Activated CD4-positive, alpha-beta T cell treated with anti-CD3 and anti-CD28 coated beads, Interleukin-2, amount 50 U/mL, for 24 hours (primary cell): ENCODE results near the gene ULK4.
"Not testable (repeated sequence)": the region's sequence is repeated elsewhere in the genome, so short reads cannot be mapped to it uniquely, and the experiment has no call there.

Source experiments
- DNase-seq, 2 donors: peaks; one replicate each; pipeline ENCODE4 v3.0.0-alpha.2; 2020; ENCODE audit warnings: low read depth in 1 of 2, low spot score in 1 of 2

The ULK4 gene

DNA sequence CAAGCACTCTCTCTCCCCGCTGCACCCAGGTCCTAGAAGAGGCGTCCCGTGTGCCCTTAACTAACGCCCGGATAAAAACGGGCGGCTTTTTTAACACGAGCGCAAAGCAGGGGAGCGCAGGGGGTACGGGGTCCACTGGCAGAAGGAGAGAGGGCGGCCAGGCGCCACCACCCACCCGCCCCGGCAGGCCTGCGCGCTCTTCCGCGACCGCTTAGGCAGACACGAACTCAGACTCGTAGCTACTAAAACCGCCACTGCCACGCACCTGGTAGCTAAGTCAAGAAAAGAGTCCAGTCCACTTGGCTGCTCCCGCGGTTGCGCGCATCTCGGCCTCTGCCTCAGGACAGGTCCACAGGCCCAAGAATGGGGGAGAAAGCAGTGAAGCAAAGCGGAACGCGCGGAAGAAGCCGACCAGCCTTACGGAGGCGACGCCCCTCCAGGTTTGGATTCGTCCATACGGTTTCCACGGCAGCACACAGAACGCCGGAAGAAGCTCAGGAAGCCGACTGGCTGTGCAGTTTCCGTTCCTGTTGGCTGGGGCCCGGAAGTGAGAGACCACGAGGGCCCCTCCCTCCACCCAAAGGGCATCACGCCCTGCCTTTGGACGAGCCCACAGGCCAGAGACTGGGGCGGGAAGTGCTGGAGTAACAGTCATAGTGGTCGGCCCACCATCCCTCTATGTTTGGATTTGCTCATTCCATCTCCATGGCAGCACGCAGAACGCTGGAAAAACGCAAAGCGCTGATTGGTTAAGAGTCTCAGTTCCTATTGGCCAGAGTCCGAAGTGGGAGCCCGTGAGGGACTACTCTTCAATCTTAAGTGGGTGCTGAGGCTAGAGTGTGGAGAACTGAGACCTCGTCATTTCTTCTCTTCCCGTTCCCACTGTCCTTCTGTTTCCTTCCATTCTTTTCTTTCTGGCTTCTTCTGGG, at the start of gene ULK4:
ULK4 (minus strand) TSS at position 353 of the 929 bp plus-strand sequence. CDS start 7,344 bp downstream, outside the sequence.
- peak; percentile 83 to 94 for DNase-seq

DNA sequence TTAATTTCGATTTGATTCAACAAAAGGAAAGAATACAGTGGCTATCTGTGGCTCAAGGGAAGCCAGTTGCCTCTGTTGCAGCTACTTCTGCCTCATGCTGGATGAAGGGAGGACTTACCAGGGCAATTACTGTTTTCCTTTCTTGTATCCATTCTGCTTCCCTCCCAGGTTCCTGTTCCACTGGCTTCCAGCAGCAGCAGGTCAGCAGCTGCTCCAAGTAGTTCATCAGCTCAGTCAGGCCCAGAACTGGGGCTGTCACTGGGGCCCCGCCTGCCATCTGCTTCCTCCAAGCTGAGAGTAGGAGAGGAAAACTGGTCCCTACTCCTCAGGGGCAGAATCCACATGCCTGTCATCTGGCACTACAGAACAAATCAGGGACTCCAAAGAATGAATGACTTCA, 48.6 kb upstream of the ULK4 start:
- DNase-seq, result no peak

GRCh38 chr3:42009456-42009855, 47.6 kb upstream of the ULK4 start:
- DNase-seq, result no peak

- DNase-seq, result no peak
Measured at GRCh38 chr3:42007785-42008184, 45.9 kb upstream of the ULK4 start.

DNA sequence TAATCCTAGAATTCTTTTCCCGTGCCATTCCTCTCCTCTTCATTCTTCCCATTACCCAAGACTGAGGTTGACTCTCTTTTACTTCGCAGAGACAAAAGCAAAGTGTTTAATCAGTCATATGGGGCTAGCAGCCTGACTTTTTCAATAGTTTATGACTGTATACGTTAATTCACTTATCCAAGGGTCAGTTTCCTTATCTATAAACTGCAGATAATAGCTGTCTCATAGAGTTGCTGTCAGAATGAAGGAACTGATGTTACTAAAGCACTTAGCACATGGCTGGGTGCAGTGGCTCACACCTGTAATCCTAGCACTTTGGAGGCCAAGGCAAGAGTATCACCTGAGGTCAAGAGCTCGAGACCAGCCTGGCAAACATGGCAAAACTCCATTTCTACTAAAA, 43.5 kb upstream of the ULK4 start:
- no peak for DNase-seq

- DNase-seq, result no peak
Measured at GRCh38 chr3:42002790-42003189, 40.9 kb upstream of the ULK4 start.

DNA sequence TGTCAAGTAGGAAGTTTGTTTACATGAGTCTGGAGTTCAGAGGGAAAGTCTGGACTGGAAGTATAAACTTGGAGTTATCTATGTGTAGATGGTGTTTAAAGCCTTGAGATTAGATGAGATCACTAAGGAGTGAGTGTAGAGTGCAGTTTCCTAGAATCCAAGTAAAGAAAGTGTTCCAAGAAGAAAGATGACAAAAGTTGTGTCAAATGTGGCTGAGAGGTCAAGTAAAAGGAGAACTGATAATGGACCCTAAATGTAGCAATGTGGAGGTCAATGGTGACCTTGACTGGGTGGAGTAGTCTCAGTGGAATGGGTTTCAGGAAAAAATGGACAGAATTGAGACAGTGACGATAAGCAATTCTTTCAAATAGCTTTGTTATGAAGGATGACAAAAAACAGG, 39.9 kb upstream of the ULK4 start:
- DNase-seq, result no peak

DNA sequence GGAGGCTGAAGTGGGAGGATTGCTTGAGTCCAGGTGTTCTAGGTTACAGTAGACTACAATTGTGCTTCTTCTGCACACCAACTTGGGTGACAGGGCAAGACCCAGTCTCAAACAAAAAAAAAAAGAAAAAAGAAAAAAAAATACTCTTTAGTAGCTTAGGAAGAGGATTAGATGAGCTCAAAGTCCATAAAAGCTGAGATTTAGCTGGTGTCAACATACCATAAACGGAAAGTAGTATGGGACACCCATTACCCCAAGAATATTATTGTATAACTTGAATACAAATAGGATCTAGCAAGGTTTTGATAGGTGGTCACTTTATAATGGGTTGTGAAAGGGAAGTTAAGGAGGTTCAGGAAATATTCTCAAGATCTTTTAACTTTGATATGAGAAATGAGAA, 38.0 kb upstream of the ULK4 start:
- DNase-seq, result no peak

- no peak for DNase-seq
Measured at GRCh38 chr3:41997702-41998550, 36.0 kb upstream of the ULK4 start.

DNA sequence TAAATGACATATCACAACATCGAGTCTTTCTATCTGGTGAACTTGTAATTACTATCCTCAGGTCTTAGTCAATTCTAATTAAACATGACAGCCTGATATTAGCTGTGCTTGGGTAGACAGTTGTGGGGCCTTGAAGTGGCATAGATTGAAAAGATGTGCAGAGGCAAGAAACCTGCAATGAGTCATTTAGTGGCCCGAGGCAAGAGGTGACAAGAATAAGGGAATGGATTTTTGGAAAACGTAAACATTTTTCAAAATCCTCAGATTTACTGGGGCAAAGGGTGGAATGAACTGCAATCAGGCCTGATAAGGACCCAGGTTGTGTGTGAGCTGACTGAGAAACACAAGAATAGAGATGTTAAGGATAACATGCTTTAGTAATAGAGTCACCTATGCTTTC, 29.5 kb upstream of the ULK4 start:
- no peak for DNase-seq

DNA sequence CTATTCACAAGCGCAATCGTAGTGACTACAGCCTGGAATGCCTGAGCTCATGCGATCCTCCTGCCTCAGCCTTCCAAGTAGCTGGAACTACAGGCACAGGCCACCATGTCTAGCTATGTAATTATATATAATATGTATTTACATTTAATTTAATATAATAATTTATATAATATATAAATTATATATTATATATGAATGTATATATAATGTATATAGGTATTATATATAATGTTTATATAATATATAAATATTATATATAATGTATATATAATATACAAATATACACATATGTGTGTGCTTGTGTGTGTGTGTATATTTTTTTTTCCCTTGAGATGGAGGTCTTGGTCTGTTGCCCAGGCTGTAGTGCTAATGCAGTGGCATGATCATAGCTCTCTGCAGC, 27.6 kb upstream of the ULK4 start:
- DNase-seq, result no peak

- DNase-seq, result no peak
Measured at GRCh38 chr3:41987627-41988026, 25.7 kb upstream of the ULK4 start.

DNA sequence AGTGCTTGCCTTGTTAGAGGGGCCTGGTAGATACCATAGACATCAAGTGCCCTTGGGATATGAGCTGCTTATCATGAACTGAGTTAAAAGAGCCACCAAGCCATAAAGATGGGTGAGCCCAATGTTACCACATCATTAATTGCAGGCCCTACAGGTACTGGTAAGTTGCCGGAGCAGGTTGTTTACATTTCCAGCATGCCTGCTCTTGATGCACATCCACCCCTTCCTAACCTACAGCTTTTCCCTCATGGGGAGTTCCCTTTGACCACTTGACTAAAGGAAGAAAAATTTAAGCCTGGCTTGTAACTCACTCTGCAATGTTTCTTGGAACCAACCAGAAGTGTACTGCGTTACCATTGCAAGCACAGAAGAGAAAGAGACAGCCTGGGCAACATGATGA, 24.7 kb upstream of the ULK4 start:
- DNase-seq, result no peak

DNA sequence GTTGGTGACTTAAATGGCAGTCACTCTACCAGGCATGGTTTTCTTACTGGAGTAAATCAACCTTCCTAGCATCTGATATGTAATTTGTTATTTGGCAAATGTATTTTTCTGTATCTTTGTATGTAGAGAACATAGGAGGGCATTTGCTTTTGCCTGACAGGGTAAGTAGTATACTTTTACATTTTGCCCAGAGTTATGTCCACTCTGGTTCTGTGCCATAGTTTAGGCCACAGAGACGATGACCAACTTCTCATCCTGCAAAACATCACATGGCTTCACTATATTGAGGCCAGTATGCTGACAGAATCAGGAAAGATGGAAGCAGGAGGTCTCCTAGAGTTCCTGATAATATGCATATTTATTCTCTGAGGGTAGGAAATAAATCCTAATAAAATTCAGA, 23.1 kb upstream of the ULK4 start:
- no peak for DNase-seq

DNA sequence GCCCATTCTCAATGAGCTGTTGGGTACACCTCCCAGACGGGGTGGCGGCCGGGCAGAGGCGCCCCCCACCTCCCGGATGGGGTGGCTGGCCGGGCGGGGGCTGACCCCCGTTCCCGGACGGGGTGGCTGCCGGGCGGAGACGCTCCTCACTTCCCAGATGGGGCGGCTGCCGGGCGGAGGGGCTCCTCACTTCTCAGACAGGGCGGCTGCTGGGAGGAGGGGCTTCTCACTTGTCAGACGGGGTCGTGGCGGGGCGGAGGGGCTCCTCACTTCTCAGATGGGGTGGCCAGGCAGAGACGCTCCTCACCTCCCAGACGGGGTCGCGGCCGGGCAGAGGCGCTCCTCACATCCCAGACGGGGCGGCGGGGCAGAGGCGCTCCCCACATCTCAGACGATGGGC, 21.2 kb upstream of the ULK4 start:
- not testable (repeated sequence) for DNase-seq

DNA sequence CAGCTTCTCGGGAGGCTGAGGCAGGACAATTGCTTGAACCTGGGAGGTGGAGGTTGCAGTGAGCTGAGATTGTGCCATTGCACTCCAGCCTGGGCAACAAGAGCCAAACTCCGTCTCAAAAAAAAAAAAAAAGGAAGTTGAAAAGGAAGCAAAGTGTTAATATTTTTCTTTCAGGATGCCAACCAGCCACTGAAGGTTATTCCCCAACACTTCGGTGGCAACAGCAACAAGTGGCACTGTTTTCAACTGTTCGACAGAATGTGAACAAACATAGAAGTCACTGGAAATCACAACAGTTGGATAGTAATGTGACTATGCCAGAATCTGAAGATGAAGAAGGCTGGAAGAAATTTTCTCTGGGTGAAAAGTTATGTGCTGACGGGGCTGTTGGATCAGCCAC, 15.5 kb upstream of the ULK4 start:
- not testable (repeated sequence) for DNase-seq

DNA sequence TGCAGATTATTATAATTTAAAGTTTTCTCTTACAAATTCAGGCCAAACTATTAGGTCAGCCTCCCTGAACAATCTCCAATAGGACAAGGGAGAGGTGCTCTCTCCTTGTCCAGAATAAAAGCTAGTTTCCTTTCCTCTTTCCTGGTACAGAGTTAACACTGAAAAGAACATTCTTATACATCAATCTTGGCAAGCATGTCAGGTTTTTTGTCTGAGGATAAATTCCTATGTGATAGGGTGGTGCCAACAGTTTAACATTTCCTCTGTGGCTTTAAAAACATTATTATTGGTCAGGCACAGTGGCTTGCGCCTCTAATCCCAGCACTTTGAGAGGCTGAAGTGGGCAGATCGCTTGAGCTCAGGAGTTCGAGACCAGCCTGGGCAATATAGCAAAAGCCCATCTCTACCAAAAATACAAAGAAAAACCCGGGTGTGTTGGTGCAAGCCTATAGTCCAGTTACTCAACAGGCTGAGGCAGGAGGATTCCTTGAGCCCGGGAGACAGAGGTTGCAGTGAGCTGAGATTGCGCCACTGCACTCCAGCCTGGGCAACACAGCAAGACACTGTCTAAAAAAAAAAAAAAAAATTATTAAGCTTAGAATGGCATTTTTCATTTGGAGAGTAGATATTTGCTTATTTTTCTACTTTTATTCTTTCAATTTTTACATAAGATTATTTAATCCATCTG, 13.7 kb upstream of the ULK4 start:
- DNase-seq, result no peak

DNA sequence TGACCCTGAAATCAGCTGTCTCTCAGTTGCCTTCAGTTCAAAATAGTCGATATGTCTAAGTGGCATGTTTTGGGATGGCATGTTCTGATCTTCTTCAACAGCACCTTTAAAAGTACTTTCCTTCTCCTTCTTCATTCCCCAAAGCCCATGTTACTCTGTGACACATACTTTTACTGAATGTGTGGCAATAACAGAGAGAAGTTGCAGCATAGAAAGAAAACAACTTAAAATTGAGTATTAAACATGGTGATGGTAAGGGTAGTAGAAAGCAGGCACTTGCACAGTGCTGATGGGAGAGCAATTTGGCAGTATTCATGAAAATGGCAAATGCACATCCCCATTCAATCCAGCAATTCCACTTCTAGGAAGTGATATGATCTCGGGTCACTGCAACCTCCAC, 12.3 kb upstream of the ULK4 start:
- no peak for DNase-seq

DNA sequence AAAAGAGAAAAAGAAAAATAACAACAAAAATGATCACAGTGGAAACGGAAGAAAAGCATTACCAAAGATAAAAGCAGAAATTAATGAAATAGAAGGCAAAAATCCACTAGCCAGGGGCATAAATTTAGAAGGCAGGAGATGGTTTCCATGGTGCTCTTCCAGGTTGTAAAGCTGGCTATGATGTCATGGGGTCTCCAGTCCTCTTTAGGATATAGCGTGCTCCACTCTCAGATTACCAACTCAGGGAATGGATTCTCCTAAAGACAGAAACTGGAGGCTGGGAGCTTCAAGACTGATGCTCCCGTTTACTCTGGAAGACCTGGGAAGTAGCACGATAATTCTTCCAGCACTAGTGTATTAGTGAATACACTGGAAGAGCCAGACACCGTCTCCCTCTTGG, 10.9 kb upstream of the ULK4 start:
- DNase-seq, result no peak

DNA sequence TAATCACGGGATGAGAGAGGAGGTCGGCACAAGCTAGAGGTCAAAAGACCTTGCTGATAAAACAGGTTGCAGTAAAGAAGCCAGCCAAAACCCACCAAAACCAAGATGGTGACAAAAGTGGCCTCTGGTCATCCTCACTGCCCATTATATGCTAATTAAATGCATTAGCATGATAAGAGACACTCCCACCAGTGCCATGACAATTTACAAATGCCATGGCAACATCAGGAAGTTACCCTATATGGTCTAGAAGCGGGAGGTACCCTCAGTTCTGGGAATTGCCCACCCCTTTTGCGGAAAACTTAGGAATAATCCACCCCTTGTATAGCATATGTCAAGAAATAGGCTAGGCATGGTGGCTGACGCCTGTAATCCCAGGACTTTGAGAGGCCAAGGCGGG, 4.3 kb upstream of the ULK4 start:
- no peak for DNase-seq

GRCh38 chr3:41963823-41964222, 1.9 kb upstream of the ULK4 start:
- DNase-seq, result no peak
